COLO668 (cell line): ENCODE data around the gene FN1.
"Not testable (repeated sequence)": the region's sequence is repeated elsewhere in the genome, so short reads cannot be mapped to it uniquely, and the experiment has no call there.

Experiments used
- DNase-seq: peaks from one replicate; lab custom pipeline; 2025; ENCODE audit not compliant: unreplicated experiment; lab: John Stamatoyannopoulos, UW

Gene FN1

DNA sequence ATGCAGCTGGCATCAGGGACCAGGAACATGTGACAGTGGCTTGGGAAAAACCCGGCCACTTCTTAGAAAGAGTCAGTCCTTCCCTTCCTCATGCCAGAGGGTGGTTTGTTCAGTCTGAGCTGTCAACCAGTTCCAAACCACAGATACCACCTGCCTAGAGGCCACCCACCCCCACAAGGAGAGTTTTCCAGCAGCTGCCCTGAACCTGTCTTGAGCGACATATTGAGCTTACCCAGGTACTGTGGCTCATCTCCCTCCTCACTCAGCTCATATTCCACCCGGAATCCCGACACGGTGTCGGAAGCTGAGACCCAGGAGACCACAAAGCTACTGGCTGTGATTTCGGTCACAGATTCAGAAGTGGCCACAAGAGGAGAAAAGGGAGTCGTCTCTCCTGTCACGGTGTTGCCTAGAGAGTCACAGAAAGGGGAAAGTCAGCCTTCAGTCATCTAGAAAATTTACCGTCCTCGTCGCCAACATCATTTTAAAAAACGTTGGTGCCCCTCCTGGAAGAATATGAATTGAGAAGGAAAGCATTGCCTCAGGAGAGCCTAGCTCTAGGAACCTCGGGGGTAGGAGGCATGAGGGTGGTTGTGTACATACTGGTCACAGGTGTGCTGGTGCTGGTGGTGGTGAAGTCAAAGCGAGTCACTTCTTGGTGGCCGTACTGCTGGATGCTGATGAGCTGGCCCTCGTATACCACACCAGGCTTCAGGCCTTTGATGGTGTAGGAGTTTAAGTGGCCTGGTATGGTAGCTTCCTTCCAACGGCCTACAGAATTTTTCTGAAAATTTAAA, 26.3 kb downstream of the FN1 start:
- no peak for DNase-seq

- DNase-seq = not testable (repeated sequence)
Observed at GRCh38 chr2:215408441-215408840, 27.4 kb downstream of the FN1 start.

- no peak for DNase-seq
Observed at GRCh38 chr2:215407590-215408264, 28.1 kb downstream of the FN1 start.

DNA sequence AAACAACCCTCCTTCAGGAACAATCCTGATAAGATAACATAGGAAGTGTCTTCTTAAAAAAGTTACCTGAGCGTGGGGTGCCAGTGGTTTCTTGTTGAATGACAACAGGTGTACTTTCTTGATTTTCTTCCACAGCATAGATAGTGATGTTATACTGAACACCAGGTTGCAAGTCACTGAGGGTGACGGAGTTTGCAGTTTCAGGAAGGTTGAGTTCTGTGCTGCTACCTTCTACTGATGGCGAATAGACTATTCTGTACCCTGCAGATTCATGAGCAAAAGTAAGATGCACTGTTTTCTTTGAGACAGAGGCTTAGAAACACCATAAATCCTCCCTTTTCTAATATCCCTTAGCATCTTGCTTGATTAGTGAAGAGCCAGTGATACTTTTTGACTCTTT, 28.8 kb downstream of the FN1 start:
- no peak for DNase-seq

DNA sequence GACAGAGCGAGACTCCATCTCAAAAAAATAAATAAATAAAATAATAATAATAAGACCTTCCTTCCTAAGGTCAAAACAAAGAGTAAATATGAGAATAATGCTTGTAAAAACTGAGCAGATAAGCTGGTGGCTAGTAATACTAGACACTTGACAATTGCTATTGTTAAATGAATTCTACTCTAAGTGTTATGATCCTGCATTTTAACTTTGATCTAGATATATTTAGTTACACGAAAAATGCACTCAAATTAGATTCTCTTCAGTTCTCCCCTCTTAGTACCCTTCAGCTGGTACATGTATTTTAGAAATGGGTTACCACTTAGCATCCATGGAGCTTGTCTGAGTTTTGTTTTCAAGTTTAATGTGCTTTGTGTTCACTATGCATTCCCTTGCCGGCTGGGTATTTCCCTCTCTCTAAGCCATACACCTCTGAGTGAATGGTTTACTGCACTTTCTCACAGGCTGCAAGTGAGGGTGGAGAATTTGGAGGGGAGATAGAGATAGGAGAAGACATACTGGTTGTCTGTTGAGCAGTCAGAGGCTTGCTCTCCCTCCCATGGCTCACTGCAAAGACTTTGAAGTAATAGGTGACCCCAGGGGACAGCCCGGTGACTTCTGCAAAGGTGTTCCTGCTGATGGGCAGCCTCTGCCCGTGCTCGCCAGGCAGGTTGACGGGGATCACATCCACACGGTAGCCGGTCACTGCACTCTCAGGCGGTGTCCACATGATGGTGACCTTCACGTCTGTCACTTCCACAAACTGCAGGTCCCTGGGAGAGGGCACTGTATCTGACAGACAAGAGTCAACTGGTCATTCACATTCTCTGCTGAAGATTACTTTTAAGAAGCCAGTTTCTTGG, 29.9 kb downstream of the FN1 start:
- no peak for DNase-seq

- DNase-seq = no peak
Observed at GRCh38 chr2:215404348-215405012, 31.4 kb downstream of the FN1 start.

DNA sequence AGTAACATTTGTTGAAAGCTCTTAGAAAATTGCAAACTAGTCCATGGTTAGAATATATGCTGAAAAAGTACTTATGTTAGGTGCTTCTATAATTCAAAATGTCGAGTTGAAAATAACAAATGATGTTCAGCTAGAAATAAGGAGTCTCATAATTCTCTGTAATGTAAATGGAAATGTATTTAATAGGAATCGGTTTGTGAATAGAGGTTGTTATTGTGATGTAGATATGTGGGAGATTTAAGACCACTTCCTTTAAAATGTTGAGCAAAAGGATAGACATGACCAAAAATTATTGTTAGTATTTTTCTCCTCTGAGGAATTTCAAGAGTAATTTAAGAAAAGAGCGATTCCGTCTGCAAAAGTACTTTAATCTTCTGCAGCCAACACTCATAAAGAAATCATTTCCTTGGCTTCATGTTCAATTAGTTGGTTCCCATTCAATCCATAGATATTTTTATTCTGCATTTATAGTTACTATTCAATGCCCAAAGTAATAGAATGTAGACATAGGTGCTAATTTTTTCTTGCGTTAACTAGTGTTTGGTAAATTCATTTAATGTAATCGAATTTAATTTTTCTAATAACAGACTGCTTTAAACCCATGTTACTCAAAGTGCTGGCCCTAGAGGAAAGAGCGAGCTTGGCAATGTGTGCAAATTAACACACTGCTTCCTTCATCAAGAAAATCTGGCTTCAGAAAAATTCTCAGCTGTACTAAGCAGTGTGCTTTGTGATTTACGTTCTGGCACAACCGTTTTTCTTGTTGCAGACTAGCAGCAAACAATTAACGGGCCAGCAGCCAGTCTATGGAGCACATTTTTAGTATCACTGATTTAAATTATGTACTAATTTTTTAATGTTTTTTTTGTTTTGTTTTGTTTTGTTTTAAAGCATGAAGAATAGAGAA, 32.2 kb downstream of the FN1 start:
- no peak for DNase-seq

- DNase-seq = no peak
Observed at GRCh38 chr2:215401896-215402379, 33.9 kb downstream of the FN1 start.

DNA sequence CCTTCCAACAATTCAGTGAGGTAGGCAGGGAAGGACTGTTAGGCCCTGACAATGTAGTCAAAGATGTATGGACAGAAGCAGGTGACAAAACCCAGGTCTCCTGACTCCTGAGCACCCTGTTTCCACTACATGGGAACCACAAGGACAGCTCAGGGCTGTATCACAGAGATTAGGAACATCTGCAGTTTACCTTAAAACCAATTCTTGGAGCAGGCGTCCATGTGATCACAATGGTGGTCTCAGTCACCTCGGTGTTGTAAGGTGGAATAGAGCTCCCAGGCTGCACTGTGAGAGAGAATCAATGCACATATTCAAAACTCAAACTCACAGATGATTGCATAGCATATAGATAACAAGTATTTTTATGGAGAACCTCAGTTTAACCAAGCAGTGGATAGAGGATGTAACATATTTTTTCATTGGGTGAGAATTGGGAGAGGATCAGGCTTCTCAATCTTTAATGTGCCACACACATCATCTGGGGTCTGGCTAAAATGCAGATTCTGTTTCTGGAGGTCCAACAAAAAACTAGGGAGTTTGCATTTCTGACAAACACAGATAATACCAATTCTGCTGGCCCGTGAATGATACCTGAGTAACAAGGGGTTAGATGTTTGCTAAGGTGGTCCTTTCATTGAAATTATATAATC, 36.7 kb downstream of the FN1 start:
- DNase-seq = no peak

DNA sequence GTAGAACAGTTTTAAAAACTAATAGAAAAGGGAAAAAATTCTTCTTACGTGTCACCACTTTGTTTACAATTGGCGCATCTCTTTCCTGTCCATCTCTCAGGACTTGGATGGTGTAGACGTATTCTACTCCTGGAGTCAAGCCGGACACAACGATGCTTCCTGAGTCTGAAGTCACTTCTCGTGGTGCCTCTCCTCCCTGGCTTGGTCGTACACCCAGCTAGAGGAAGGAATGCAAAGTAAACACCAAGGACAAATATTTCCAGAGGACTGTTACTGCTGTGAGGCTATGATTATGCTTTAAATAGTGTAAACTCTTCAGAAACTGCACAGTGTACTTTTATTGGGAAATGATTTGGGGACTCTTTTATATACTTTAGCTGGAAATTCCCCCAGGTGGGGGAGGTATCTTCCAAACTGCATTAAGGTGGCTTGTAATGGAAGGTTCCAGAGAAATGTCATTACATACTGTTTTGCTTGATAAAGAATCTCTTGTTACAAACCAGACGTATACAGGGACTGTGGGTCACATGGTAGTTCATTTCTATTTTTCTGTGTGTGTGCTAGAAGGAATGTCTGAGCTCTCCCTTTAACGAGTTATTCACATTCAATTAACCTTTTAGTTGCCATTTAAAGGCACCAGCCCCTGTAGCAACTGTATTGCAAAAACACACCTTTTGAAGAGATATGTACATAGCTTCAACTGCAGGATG, 38.1 kb downstream of the FN1 start:
- no peak for DNase-seq

GRCh38 chr2:215396595-215397313, 39.1 kb downstream of the FN1 start:
- DNase-seq = no peak

- DNase-seq = no peak
Observed at GRCh38 chr2:215395687-215396460, 40.0 kb downstream of the FN1 start.

DNA sequence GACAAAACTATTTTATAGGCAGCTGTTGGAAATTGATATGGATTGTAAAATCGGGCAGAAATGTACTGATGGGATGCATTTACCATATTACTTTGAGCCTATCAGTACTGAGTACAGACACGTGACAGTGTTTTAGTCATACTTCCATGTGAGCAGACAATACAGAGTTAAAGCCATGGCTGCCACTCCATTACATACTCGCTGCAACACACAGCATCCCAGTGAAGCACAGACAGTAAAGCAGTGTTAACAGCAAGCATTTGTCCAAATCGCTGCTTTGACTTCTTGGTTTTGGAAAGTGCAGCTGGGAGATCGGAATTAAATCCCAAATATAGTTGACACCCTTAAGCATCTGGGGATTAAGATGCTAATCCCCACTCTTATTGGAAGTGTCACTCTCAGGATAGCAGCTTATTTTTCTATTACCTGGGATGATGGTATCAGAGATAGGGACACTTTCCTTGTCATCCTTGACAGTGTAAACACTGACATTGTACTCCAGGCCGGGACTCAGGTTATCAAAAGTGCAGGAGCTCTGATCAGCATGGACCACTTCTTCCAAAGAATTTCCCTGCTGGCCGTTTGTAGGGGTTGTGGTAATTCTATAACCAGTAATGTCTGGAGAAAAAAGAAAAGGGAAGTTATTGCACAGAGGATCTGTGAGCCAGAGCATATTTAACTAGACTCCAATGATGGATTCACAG, 41.6 kb downstream of the FN1 start:
- no peak for DNase-seq

DNA sequence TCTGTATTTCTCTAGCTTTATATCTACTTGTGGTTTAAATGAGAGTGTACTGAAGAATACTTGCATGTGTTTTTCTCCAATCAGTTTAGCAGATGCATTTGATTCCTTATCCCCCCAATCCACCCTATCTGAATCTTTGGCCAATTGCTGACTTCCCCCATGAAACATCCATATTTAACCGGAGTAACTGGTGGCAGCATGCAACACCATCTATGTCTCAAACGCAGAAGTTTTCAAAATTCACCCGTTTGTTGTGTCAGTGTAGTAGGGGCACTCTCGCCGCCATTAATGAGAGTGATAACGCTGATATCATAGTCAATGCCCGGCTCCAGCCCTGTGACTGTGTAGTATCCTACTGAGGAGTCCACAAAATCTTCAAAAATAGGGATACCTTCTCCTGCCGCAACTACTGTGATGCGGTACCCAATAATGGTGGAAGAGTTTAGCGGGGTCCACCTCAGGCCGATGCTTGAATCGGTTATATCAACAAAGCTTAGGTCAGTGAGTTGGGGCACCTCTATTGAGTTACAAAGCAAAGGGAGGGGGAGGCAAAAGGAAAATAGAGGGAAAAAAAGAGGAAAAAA, 43.1 kb downstream of the FN1 start:
- DNase-seq = no peak

- no peak for DNase-seq
Observed at GRCh38 chr2:215392164-215392563, 43.7 kb downstream of the FN1 start.

DNA sequence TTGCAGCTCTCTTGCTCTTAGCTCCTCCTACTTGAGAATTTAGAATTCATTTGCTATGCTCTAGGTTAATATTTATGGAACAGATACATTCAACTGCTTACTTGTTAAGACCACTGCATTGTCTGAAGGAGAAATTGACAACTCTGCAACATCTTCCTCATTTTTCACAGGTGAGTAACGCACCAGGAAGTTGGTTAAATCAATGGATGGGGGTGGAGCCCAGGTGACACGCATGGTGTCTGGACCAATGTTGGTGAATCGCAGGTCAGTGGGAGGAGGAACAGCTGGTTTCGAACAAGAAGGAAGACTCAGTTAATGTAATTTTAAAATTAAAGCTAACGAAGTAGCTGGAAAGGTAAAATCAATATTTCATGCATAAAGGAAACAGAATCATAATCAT, 44.3 kb downstream of the FN1 start:
- DNase-seq = no peak

- DNase-seq = no peak
Observed at GRCh38 chr2:215390550-215390913, 45.3 kb downstream of the FN1 start.
